ENCODE measurements around the gene ZNF652. TPM values are rescaled to one million over a fixed set of nuclear protein-coding genes. Genes with fewer than 3 reads are reported as not detected.
A peak's percentile ranks its signal among the peaks of the same experiment; 100 is the strongest.

The ZNF652 gene
- total and polyA plus RNA-seq, 2 donors, result 12.8 to 47.5 TPM

DNA sequence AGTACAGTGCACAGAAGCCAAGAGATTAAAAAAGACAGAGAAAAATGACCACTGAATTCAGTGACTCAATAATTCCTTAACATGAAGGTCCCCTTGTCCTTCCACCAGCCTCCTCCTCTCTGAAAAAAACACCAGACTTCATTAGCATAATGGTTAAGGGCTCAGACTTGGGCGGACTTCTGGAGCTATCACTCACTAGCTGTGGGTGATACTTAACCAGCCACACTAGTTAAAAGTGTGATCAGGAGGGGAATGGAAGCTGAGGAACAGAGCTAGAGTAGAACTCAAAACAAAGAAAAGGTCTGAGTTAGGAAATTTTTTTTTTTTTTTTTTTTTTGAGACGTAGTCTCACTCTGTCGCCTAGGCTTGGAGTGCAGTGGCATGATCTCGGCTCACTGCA lies 23.2 kb downstream of the ZNF652 start:
- H3K27ac ChIP-seq (ENCODE audit: low read depth), result no peak overlapping the region
- peaks cover 1% of the 10 kb centered on the region for H3K4me1 ChIP-seq (ENCODE audit: insufficient read depth)
- no peak for DNase-seq (ENCODE audit: extremely low spot score)
- no peak overlapping the region for H3K4me3 ChIP-seq (ENCODE audit: low read depth, low read length)
- no peaks in the 10 kb centered on the region for H3K36me3 ChIP-seq (ENCODE audit: insufficient read depth)
- 70% methylated on average over 4 of the region's 4 CpGs for WGBS

DNA sequence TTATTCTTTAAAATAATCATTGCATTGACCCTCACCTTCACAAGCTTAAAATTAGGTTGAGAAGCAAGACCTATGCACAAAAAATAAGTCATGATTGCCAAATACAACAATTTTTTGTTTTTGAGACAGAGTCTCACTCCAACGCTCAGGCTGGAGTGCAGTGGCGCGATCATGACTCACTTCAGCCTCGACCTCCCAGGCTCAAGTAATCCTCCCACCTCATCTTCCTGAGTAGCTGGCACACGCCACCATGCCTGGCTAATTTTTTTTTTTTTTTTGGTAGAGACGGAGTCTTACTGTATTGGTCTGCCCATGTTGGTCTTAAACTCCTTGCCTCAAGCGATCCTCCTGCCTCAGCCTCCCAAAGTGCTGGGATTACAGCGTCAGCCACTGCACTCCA lies 24.2 kb downstream of the ZNF652 start:
- H3K4me1 ChIP-seq (ENCODE audit: insufficient read depth), result peaks cover 1% of the 10 kb centered on the region
- WGBS, result 80% methylated on average over 8 of the region's 8 CpGs
- DNase-seq (ENCODE audit: extremely low spot score), result no peak

DNA sequence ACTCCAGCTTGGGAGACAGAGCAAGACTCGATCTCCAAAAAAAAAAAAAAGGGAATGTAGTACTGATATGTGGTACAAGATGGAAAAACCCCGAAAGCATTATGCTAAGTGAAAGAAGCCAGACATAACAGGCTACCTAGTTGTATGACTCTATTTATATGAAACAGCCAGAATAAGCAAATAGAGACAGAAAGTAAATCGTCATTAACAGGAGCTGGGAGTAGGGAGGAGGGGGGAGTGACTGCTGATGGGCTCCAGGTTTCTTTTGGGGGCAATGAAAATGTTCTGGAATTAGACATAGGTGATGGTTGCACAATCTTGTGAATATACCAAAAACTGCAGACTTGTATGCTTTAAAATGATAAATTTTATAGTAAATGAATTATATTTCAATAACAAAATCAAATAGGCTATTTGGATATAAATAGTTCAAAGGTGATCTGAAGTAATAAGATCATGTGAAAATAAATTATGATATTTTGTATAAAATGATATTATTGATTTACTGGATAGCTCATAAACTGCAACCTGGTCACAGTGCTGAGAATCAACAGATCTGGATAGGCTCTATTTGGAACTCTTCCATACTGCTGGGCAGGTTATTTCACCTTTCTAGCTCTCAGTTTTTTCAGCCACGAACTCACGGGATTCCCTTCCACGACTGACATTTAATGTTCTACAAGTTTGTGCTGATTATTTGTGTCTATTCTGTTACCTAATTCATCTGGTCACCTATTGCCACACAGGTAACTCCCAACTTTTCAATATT lies 27.1 kb downstream of the ZNF652 start:
- Histone ChIP-seq H3K4me1 (ENCODE audit: insufficient read depth) (peaks cover 1% of the 10 kb centered on the region), H3K27ac (ENCODE audit: low read depth) (no peak overlapping the region), H3K36me3 (ENCODE audit: insufficient read depth) (no peaks in the 10 kb centered on the region), H3K4me3 (ENCODE audit: low read depth, low read length) (no peak overlapping the region)
- DNase-seq (ENCODE audit: extremely low spot score), result no peak
- WGBS, result 55% methylated on average over 6 of the region's 6 CpGs

More for the DNA sequence above, 24.2 kb downstream of the ZNF652 start:
- no peaks in the 10 kb centered on the region for H3K36me3 ChIP-seq (ENCODE audit: insufficient read depth)
- H3K27ac ChIP-seq (ENCODE audit: low read depth), result no peak overlapping the region
- H3K4me3 ChIP-seq (ENCODE audit: low read depth, low read length), result no peak overlapping the region

DNA sequence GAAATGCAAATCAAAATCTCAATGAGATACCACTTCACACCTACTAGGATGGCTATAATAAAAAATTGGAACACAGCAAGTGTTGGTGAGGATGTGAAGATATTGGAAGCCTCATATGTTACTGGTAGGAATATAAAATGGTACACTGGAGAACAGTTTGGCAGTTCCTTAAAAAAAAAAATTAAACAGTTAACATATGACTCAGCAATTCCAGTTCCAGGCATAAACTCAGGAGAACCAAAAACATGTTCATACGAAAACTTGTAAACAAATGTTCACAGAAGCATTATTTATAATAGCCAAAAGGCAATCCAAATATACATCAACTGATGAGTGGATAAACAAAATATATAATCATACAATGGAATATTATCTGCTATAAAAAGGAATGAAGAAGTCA lies 28.2 kb downstream of the ZNF652 start:
- H3K36me3 ChIP-seq (ENCODE audit: insufficient read depth), result no peaks in the 10 kb centered on the region
- peaks cover 1% of the 10 kb centered on the region for H3K4me1 ChIP-seq (ENCODE audit: insufficient read depth)
- no peak overlapping the region for H3K4me3 ChIP-seq (ENCODE audit: low read depth, low read length)
- no peak for DNase-seq (ENCODE audit: extremely low spot score)
- H3K27ac ChIP-seq (ENCODE audit: low read depth), result no peak overlapping the region
- WGBS, result 14% methylated on average over 1 of the region's 1 CpG

DNA sequence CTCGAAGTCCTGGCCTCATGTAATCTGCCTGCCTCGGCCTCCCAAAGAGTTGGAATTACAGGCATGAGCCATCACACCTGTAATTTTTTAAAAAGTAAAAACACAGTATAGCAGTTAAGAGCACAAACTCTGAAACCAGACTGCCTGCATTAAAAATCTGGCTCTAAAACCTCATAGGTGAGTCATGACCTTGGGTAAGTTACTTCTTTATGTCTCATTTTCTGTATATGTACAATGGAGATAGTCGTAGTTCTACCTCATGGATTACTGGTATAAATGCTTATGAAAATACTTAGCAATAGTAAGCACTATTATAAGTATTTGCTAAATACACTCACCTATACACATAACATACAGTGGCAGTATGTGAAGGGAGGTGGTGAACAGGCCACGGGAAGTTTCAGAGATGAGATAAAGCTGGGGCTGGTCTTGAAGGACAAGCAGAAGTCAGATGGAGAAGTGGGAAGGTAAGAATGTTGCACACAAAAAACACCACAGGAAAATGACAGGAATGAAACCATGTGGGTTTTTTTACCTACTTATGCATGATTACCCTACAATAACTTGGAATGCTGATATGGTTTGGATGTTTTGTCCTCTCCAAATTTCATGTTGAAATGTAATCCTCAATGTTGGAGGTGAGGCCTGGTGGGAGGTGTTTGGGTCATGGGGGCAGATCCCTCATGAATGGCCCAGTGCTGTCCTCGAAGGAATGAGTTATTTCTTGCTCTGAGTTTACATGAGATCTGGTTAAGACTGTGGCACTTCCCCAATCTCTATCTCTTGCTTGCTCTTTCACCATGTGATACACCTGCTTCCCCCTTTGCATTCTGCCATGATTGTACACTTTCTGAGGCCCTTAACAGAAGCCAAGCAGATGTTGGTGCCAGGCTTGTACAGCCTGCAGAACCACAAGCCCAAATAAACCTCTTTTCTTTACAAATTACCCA lies 33.9 kb downstream of the ZNF652 start:
- Histone ChIP-seq H3K4me1 (ENCODE audit: insufficient read depth) (no peaks in the 10 kb centered on the region), H3K4me3 (ENCODE audit: low read depth, low read length) (no peak overlapping the region), H3K27ac (ENCODE audit: low read depth) (no peak overlapping the region), H3K36me3 (ENCODE audit: insufficient read depth) (no peaks in the 10 kb centered on the region)
- 79% methylated on average over 5 of the region's 5 CpGs for WGBS
- DNase-seq (ENCODE audit: extremely low spot score), result no peak

DNA sequence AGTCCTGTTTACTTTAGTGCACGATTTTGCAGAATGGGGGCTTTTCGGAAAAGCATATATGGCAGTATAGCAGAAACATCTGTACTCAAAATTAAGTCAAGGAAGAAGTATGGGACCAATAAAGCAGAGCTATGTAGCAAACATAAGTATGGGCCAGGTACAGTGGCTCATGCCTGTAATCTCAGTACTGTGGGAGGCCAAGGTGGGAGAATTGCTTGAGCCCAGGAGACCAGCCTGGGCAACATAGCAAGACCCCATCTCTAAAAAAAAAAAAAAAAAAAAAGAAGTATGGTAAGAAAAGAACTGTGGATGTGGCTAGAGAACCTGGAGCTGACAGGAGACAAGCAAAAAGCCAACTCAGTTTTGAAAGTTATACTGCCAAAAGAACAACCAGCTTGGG lies 36.1 kb downstream of the ZNF652 start:
- no peak overlapping the region for H3K27ac ChIP-seq (ENCODE audit: low read depth)
- no peak overlapping the region for H3K4me3 ChIP-seq (ENCODE audit: low read depth, low read length)
- no peak for DNase-seq (ENCODE audit: extremely low spot score)
- WGBS, result 80% methylated on average over 2 of the region's 2 CpGs
- no peaks in the 10 kb centered on the region for H3K36me3 ChIP-seq (ENCODE audit: insufficient read depth)
- H3K4me1 ChIP-seq (ENCODE audit: insufficient read depth), result no peaks in the 10 kb centered on the region

DNA sequence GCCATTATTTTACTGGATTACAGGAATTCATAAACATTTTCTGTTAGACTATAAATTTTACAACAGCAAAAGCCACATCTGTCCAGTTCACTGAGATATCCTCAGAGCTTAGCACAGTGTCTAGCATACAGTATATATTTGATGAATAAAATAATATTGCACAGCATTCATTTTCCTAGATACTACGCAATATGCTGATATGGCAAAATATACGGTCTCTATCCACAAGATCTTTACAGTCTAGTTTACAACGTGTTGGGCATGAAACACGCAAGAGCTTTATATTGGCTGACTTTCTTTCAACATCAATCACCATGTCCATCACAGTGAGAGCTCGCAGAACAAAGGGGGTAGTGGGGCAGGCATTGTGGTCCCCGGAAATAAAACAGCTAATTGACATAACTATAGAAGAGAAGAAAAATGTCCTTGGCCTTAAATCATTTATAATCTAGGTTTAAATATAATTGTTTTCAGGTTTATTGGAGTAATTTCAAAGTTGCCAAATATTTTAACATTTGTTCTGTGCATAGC lies 43.5 kb downstream of the ZNF652 start:
- no peak overlapping the region for H3K27ac ChIP-seq (ENCODE audit: low read depth)
- no peak overlapping the region for H3K4me3 ChIP-seq (ENCODE audit: low read depth, low read length)
- no peak for DNase-seq (ENCODE audit: extremely low spot score)
- H3K4me1 ChIP-seq (ENCODE audit: insufficient read depth), result no peaks in the 10 kb centered on the region
- H3K36me3 ChIP-seq (ENCODE audit: insufficient read depth), result peaks cover 4% of the 10 kb centered on the region
- 57% methylated on average over 6 of the region's 6 CpGs for WGBS

DNA sequence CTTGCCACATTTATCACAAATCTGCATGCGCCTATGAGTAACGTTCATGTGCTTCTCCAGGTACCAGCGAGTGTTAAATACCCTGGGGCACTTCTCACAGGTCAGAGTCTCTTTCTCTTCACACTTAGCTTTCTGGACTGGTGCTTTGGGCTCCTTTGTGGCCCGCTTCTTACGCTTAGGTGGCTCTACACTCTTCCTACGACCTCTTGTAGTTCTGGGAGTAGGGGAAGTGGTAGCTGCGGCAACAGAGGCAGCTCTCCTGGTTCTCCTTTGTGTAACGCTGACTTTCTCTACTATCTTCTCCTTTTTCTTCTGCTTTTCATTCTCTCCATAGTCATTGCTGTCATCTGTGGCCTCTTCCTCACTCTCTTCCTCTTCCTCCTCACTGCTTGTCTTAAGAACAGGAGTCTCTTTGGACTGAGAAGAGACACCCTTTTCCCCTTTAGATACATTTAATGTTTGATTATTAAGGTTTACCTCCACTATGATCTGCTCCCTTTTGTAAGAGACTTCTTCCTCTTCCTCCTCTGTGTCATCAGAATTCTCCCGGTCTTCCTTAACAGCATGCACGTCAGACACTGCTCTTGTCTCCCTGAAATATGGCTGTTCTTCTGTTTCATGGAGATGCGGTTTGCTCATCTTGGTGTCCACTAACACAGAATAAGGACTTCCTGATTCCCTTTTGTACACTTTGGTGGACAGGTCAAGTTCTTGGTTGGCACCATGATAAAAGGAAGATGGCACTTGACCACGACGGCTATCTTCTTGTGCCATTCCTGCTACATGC lies 45.0 kb downstream of the ZNF652 start:
- WGBS, result 86% methylated on average over 13 of the region's 13 CpGs

DNA sequence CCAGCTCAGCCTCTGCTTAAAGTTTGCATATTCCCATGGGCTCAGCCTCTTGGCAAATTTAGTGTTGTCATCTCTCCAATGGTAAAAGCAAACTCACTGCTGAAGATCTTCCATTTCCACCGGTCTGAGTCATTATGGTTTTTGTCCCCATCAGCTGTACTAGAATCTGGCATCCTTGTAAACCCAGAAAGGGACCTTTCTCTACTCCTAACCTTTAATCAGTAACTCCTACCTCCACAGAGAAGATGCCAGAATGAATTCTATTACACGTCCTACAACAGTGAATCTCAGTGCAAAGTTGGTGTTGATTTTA lies 45.8 kb downstream of the ZNF652 start:
- no peak overlapping the region for H3K27ac ChIP-seq (ENCODE audit: low read depth)
- 58% methylated on average over 2 of the region's 2 CpGs for WGBS
- DNase-seq (ENCODE audit: extremely low spot score), result no peak
- H3K4me3 ChIP-seq (ENCODE audit: low read depth, low read length), result no peak overlapping the region
- no peaks in the 10 kb centered on the region for H3K4me1 ChIP-seq (ENCODE audit: insufficient read depth)
- H3K36me3 ChIP-seq (ENCODE audit: insufficient read depth), result peaks cover 4% of the 10 kb centered on the region

More for the DNA sequence above, 45.0 kb downstream of the ZNF652 start:
- DNase-seq (ENCODE audit: extremely low spot score), result no peak
- H3K36me3 ChIP-seq (ENCODE audit: insufficient read depth), result peaks cover 4% of the 10 kb centered on the region
- no peaks in the 10 kb centered on the region for H3K4me1 ChIP-seq (ENCODE audit: insufficient read depth)
- H3K27ac ChIP-seq (ENCODE audit: low read depth), result no peak overlapping the region
- no peak overlapping the region for H3K4me3 ChIP-seq (ENCODE audit: low read depth, low read length)

DNA sequence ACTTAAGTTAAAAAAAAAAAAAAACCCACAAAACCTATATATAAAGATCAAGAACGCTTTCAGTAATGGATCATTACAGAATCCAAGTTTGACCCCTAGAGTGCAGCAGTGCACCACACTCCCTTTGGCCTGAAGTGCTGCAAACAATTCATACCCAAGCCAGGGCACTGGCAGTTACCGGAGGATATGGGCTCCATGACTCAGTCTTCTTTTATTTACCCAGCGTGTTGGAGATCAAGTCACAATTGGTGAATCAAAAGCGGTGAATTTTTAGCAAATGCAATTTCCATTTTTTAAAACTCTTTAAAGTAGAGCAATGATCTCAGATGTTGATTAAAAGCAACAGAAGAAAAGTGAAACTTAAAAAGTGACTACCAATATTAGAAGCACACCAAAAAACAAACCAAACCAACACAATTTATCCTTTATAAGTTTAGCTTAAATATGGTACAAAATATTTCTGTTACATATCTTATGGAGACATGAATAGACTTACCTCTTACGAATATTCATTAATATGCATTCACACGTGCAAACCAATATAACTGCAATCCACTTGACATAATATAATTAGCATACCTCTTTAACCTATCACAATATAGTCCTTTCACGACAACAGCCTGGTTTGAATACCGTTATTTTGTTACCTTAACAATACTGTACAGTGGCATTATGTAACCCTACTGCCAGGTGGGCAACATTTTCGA lies 46.3 kb downstream of the ZNF652 start:
- Histone ChIP-seq H3K4me3 (ENCODE audit: low read depth, low read length) (no peak overlapping the region), H3K4me1 (ENCODE audit: insufficient read depth) (no peaks in the 10 kb centered on the region), H3K27ac (ENCODE audit: low read depth) (no peak overlapping the region), H3K36me3 (ENCODE audit: insufficient read depth) (peaks cover 6% of the 10 kb centered on the region)
- peak; percentile 31 for DNase-seq (ENCODE audit: extremely low spot score)
- 49% methylated on average over 9 of the region's 9 CpGs for WGBS

DNA sequence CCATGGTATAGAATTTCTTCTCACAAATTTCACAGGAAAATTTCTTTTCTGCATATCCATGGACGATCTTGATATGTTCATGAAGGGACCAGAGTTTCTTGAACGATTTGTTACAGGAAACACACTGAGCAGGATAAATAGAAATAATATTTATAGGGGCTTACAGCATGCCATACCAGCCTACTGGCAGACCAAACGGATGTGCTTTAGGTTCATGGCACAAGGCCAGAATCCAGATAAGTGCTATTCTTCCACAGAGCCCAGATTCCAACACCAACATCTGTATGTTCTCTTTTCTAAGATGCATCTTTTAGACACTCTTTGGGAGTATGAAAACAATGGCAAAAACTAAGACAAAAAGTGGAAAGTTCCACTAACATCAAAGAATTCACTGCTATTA lies 49.3 kb downstream of the ZNF652 start:
- H3K36me3 ChIP-seq (ENCODE audit: insufficient read depth), result peaks cover 5% of the 10 kb centered on the region
- DNase-seq (ENCODE audit: extremely low spot score), result no peak
- 59% methylated on average over 3 of the region's 3 CpGs for WGBS
- no peak overlapping the region for H3K4me3 ChIP-seq (ENCODE audit: low read depth, low read length)
- no peaks in the 10 kb centered on the region for H3K4me1 ChIP-seq (ENCODE audit: insufficient read depth)
- H3K27ac ChIP-seq (ENCODE audit: low read depth), result no peak overlapping the region

DNA sequence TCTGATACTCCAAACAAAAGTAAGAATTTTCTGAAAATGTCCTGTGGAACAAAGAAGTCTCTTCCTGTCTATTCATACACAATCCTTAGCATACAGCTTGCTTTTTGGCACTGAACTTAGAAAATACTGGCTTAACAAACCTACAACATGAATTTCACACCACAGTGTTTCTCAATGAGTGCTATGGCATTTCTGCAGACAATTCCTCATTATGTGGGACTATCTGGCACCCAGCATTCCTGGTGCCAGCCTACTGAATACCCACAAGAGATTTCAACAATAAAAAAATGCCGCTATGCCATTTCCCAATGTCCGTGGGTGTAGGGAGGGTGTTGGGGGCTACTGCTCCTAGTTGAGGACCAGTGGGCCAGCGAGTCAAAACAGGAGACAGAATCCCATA lies 62.1 kb downstream of the ZNF652 start:
- H3K4me1 ChIP-seq (ENCODE audit: insufficient read depth), result no peaks in the 10 kb centered on the region
- 93% methylated on average over 3 of the region's 3 CpGs for WGBS
- no peak overlapping the region for H3K4me3 ChIP-seq (ENCODE audit: low read depth, low read length)
- no peak overlapping the region for H3K27ac ChIP-seq (ENCODE audit: low read depth)
- no peak for DNase-seq (ENCODE audit: extremely low spot score)
- H3K36me3 ChIP-seq (ENCODE audit: insufficient read depth), result peaks cover 3% of the 10 kb centered on the region

All from urinary bladder (tissue), 4 donors.